Ishikawa (cell line): ENCODE measurements around the gene PANX2.

Experiments
- EP300 ChIP-seq: IDR thresholded peaks from 2 replicates; pipeline ENCODE4 v1.6.1; 2012; ENCODE audit warnings: borderline replicate concordance
- TF ChIP-seq, protein P1 (sequence below): IDR thresholded peaks from 2 replicates; pipeline ENCODE4 v1.6.1; 2012
- TF ChIP-seq, protein P2 (sequence below): IDR thresholded peaks from 2 replicates; pipeline ENCODE4 v1.6.1; 2012

DNA sequence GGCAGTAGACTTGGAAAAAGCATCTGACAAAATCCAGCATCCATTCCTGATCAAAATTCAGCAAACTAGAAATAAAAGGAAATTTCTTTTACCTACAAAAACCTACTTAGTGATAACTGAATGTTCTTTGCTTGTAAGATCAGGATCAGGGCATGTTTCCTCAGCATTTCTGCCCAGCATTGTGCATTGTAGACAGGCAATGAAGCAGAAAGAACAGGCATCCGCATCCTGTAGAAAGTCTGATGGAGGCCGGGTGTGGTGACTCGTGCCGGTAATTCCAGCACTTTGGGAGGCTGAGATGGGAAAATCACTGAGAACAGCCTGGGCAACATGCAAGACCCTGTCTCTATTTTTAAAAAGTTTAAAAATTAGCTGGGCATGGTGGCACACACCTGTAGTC, 32.5 kb upstream of the PANX2 start:
- TF ChIP-seq, protein P1, sequence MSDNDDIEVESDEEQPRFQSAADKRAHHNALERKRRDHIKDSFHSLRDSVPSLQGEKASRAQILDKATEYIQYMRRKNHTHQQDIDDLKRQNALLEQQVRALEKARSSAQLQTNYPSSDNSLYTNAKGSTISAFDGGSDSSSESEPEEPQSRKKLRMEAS, result no peak
- TF ChIP-seq, protein P2, sequence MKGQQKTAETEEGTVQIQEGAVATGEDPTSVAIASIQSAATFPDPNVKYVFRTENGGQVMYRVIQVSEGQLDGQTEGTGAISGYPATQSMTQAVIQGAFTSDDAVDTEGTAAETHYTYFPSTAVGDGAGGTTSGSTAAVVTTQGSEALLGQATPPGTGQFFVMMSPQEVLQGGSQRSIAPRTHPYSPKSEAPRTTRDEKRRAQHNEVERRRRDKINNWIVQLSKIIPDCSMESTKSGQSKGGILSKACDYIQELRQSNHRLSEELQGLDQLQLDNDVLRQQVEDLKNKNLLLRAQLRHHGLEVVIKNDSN, result no peak
- TF ChIP-seq EP300, result no peak
